KOPT-K1 (cell line): ENCODE data around the gene OR1F1.
"Not testable (repeated sequence)": the region's sequence is repeated elsewhere in the genome, so short reads cannot be mapped to it uniquely, and the experiment has no call there.

ENCODE experiments used
- H3K27ac ChIP-seq: fragments of 200-600 bp; sonication (generic); 2 replicates; pipeline ENCODE4 v1.5.1; 2016; ENCODE audit warnings: antibody characterized with exemption, mild to moderate bottlenecking, low read depth, low read length; ENCODE audit not compliant: poor library complexity, severe bottlenecking
- H3K36me3 ChIP-seq: fragments of 200-600 bp; sonication (generic); 2 replicates; pipeline ENCODE4 v1.5.1; 2017; ENCODE audit warnings: antibody characterized with exemption, mild to moderate bottlenecking, low read length, moderate library complexity; ENCODE audit not compliant: insufficient read depth
- H3K9me3 ChIP-seq: fragments of 200-600 bp; sonication (generic); 2 replicates; pipeline ENCODE4 v1.5.1; 2017; ENCODE audit warnings: antibody characterized with exemption, low read length, mild to moderate bottlenecking; ENCODE audit not compliant: insufficient read depth, poor library complexity, severe bottlenecking

Gene OR1F1

DNA sequence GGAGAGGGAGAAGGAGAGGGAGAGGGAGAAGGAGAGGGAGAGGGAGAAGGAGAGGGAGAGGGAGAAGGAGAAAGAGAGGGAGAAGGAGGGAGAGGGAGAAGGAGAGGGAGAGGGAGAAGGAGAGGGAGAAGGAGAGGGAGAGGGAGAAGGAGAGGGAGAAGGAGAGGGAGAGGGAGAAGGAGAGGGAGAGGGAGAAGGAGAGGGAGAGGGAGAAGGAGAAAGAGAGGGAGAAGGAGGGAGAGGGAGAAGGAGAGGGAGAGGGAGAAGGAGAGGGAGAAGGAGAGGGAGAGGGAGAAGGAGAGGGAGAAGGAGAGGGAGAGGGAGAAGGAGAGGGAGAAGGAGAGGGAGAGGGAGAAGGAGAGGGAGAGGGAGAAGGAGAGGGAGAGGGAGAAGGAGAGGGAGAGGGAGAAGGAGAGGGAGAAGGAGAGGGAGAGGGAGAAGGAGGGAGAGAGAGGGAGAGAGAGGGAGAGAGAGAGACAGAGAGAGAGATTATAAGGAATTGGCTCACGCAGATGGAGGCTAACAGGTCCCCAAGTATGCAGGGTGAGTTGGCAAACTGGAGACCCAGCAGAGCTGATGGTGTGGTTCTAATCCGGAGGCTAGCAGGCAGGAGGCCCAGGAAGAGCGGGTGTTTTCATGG, 9.8 kb downstream of the OR1F1 start:
- not testable (repeated sequence) for H3K9me3 ChIP-seq, H3K27ac ChIP-seq, H3K36me3 ChIP-seq

- no peak overlapping the region for H3K27ac ChIP-seq
- H3K9me3 ChIP-seq: no peaks in the 10 kb centered on the region
- no peaks in the 10 kb centered on the region for H3K36me3 ChIP-seq
Observed at GRCh38 chr16:3198334-3199072, 10.5 kb downstream of the OR1F1 start.

GRCh38 chr16:3202903-3203539, 15.0 kb downstream of the OR1F1 start:
- H3K9me3 ChIP-seq: peaks cover 24% of the 10 kb centered on the region
- no peaks in the 10 kb centered on the region for H3K36me3 ChIP-seq
- no peak overlapping the region for H3K27ac ChIP-seq

- H3K27ac ChIP-seq, H3K36me3 ChIP-seq: not testable (repeated sequence)
- peaks cover 31% of the 10 kb centered on the region for H3K9me3 ChIP-seq
Observed at GRCh38 chr16:3205939-3206338, 17.9 kb downstream of the OR1F1 start.

- Histone ChIP-seq H3K27ac (no peak overlapping the region), H3K9me3 (peaks cover 31% of the 10 kb centered on the region), H3K36me3 (no peaks in the 10 kb centered on the region)
Observed at GRCh38 chr16:3207086-3207953, 19.3 kb downstream of the OR1F1 start.

GRCh38 chr16:3212006-3212405, 24.0 kb downstream of the OR1F1 start:
- H3K36me3 ChIP-seq: no peaks in the 10 kb centered on the region
- H3K27ac ChIP-seq: no peak overlapping the region
- H3K9me3 ChIP-seq: peaks cover 14% of the 10 kb centered on the region

DNA sequence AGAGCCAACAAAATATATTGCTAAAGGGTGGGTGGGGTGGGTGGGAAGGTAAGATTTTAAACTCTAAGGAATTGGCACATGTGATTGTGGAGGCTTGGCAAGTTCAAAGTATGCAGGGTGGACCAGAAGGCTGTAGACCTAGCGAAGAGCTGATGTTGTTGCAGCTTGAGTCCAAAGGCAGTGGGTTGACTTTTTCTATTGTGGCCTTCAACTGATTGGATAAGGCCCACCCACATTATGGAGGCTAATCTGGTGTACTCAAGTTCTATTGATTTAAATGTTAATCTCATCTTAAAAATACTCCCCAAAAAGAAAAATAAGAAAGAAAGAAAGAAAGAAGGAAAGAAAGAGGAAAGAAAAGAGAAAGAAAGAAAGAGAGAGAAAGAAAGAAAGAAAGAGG, 24.6 kb downstream of the OR1F1 start:
- peaks cover 10% of the 10 kb centered on the region for H3K9me3 ChIP-seq
- H3K36me3 ChIP-seq: no peaks in the 10 kb centered on the region
- no peak overlapping the region for H3K27ac ChIP-seq

DNA sequence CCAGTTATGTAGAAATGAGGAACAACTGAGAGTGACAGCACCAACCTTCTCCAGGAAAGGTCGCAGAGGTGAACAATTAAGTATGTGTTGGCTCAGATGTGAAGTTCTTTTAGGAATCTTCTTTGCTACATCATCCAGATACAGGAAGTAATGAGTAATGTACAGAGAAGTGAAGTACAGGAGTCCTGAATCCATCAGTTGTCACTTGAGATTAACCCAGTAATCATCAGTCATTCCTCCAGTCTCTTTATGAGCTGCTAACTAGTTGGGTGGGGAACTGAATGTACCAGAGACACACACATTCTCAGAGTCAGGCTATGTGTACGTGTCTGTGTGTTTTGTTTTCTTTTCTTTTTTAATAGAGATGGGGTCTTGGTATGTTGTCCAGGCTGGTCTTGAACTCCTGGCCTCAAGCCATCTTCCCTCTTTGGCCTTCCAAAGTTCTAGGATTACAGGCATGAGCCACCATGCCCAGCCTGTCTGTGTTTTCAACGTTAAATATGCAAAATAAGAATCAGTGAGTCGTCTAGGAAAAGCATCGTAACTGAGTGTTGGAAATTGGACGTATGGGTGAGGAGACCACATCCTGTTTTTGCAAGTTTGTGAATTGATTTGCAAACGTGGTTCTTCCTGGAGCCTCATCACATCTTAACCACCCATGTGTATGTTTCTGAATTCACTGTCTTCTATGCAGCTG, 27.0 kb downstream of the OR1F1 start:
- Histone ChIP-seq H3K9me3 (peaks cover 3% of the 10 kb centered on the region), H3K27ac (peak overlapping the region; percentile 44), H3K36me3 (no peaks in the 10 kb centered on the region)

DNA sequence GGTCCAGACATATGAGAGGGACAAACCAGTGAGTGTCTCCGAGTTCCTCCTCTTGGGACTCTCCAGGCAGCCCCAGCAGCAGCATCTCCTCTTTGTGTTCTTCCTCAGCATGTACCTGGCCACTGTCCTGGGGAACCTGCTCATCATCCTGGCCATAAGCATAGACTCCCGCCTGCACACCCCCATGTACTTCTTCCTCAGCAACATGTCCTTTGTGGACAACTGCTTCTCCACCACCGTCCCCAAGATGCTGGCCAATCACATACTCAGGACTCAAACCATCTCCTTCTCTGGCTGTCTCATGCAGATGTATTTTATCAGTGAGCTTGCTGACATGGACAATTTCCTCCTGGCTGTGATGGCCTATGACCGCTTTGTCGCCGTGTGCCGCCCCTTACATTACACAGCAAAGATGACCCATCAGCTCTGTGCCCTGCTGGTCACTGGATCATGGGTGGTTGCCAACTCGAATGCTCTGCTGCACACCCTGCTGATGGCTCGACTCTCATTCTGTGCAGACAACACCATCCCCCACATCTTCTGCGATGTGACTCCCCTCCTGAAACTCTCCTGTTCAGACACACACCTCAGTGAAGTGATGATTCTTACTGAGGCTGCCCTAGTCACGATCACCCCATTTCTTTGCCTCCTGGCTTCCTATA, 27.7 kb downstream of the OR1F1 start:
- no peaks in the 10 kb centered on the region for H3K36me3 ChIP-seq
- peak overlapping the region; percentile 44 for H3K27ac ChIP-seq
- peaks cover 8% of the 10 kb centered on the region for H3K9me3 ChIP-seq

DNA sequence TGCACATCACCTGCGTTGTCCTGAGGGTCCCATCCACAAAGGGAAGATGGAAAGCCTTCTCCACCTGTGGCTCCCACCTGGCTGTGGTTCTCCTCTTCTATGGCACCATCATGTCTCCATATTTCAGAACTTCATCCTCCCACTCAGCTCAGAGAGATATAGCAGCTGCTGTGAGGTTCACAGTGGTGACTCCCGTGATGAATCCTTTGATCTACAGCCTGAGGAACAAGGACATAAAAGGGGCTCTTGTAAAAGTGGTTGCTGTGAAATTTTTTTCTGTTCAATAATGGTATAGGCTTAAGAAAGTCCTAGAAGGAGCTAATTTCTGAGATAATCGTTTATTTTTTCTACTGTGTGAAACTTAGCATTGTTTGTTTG, 28.2 kb downstream of the OR1F1 start:
- Histone ChIP-seq H3K27ac (peak overlapping the region; percentile 44), H3K9me3 (peaks cover 13% of the 10 kb centered on the region), H3K36me3 (peaks cover 3% of the 10 kb centered on the region; the same call in 1 of the 2 replicates)

DNA sequence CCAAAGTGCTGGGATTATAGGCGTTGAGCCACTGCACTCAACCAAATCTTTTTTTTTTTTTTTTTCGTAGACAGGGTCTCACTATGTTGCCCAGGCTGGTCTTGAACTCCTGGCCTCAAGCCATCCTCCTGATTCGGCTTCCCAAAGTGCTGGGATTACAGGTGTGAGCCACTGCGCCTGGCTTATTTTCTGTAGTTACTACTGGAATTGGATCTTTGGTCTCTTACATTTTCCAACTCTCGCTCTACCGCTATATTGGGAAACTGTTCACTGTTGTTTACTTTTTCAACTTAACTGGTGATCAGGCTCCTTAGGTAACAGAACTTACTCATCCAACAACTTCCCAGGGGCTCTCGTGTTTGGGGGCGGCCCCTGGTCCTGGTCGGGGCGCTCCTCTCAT, 32.8 kb downstream of the OR1F1 start:
- Histone ChIP-seq H3K36me3 (peaks cover 48% of the 10 kb centered on the region), H3K27ac (no peak overlapping the region), H3K9me3 (peaks cover 59% of the 10 kb centered on the region)

DNA sequence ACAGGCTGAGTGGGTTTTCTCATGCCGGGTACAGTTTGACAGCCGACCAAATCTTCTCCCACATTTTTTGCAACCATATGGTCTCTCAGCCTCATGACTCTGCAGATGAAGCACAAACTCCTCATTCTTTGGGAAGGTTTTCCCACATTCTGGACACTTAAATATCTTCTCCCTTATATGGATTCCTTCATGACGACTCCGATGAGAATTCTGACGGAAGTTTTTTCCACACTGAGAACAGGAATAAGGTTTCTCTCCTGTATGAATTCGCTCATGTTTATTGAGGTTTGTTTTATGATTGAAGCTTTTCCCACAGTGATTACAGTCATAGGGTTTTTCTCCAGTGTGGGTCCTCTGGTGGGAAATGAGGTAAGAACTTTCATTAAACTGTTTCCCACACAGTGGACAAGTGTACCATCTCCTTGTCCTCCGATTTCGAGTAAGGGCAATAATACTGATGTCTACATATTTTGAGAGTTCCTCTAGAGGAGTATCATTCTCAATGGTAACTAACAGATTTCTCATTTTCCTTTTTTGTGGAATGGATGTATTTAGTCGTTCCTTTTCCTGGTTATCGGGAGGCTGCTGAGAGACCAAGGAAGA, 36.0 kb downstream of the OR1F1 start:
- peaks cover 91% of the 10 kb centered on the region for H3K9me3 ChIP-seq

GRCh38 chr16:3234543-3234856, 46.5 kb downstream of the OR1F1 start:
- peaks cover 43% of the 10 kb centered on the region for H3K36me3 ChIP-seq
- H3K27ac ChIP-seq: peak overlapping the region; percentile 84
- H3K9me3 ChIP-seq: peaks cover 29% of the 10 kb centered on the region

More for the DNA sequence above, 36.0 kb downstream of the OR1F1 start:
- Histone ChIP-seq H3K36me3 (peaks cover 80% of the 10 kb centered on the region), H3K27ac (no peak overlapping the region)
